ENCODE results near the gene ITGA2.

ITGA2 gene

DNA sequence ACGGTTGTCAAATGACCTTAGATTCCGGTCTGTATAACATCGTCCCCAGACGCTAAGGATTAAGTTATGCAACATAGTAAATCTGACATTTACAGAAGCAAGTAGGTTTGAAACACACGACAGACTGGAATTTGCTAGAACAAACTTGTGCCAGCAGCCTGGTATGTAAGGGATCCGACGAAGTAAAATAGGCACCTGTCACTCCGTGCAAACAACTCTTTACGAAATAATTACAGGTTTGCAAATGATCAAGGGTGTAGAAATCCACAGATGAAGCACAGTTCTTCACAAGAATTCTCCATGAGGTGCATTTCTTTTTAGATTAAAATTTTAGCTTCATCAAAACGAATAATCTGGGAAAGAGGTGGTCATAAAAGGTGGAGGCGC, 119.9 kb downstream of the ITGA2 start:
- TF ChIP-seq, protein P1, sequence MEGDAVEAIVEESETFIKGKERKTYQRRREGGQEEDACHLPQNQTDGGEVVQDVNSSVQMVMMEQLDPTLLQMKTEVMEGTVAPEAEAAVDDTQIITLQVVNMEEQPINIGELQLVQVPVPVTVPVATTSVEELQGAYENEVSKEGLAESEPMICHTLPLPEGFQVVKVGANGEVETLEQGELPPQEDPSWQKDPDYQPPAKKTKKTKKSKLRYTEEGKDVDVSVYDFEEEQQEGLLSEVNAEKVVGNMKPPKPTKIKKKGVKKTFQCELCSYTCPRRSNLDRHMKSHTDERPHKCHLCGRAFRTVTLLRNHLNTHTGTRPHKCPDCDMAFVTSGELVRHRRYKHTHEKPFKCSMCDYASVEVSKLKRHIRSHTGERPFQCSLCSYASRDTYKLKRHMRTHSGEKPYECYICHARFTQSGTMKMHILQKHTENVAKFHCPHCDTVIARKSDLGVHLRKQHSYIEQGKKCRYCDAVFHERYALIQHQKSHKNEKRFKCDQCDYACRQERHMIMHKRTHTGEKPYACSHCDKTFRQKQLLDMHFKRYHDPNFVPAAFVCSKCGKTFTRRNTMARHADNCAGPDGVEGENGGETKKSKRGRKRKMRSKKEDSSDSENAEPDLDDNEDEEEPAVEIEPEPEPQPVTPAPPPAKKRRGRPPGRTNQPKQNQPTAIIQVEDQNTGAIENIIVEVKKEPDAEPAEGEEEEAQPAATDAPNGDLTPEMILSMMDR (IDR thresholded peaks at IDR 0.05): no peak

DNA sequence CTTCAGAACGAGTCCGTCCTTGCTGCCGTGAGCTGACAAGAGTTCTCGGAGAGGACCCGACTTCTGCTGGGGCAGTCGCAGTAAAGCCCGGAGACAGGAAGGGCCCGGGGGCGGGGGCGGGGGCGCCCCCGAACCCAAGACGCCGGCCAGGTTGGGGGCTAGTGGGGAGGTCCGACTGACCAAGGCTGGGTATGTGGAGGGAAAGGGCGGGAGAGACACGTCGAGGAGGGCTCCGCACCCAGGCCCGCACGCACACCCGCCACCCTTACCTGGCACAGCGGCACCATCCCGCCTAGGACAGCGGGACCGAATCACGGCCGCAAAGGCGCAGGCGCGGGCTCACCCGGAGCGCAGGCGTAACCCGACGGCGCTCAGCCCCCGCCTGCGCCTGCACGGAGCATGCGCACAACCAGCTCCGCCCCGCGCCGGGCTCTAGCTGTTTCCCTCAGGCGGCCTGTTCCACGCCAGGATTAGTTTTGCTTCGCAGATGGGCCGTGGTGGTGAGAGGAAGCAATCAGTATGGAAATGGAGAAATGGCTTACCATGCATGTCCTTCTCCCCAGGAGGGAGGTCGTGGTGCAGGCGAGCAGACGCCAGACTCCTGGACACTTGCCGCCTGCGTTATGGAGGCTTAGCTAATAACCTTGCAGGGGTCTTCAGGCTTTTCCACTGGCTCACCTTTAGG, 120.4 kb downstream of the ITGA2 start, which contains the start of gene MOCS2:
Gene MOCS2 (minus strand): TSS at position 315 of the 685 bp plus-strand sequence. CDS start 2,583 bp downstream, outside the sequence.
- TF ChIP-seq, protein P1 (IDR thresholded peaks at IDR 0.05): no peak

DNA sequence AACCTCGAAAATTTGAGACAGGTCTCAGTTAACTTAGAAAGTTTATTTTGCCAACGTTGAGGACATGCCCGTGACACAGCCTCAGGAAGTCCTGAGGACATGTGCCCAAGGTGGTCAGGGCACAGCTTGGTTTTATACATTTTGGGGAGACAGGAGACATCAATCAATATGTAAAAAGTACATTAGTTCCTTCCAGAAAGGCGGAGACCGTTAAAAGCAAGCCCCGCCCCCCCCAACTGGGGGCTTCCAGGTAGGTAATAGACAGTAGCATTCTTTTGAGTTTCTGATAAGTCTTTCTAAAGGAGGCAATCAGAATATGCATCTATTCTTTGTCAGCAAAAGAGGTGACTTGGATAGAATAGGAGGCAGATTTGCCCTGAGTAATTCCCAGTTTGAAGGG, 121.0 kb downstream of the ITGA2 start:
- TF ChIP-seq, protein P1 (IDR thresholded peaks at IDR 0.05): no peak

DNA sequence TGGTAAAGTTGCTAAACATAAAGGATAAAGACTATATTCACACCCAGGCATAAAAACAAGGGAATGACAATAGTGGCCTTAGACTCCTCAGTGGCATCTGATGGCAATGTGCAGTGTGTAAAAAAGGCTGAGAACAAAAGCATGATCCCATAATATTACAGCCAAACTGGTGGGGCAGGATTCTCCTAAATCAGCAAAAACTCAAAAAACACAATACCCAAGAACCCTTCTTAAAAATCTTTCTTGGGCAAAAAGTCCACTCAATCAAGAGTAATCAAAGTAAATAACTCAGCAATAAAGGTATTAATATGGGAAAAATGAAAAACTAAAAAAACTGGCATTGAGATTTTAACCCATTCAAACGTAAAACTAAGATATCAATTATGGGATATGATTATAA, 122.0 kb downstream of the ITGA2 start:
- TF ChIP-seq, protein P1 (IDR thresholded peaks at IDR 0.05): no peak

DNA sequence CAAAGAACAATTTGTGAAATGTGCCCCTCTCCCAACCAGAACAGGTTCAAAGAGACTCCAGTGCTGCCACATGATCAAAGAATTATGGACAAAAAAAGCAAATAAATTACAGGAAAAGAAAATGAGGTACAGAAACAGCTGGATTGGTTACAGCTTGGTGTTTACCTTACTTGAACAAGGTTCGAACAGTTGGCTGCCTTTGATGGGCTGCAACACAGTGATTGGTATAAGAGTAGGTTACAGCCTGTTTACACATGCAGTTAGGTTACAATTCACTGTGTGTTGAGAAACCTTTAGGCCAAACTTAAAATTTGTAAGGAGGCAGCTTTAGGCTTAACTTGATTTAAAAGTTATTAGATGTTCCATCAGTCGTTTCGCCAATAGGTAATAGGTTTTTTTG, 123.8 kb downstream of the ITGA2 start:
- TF ChIP-seq, protein P1 (IDR thresholded peaks at IDR 0.05): no peak

DNA sequence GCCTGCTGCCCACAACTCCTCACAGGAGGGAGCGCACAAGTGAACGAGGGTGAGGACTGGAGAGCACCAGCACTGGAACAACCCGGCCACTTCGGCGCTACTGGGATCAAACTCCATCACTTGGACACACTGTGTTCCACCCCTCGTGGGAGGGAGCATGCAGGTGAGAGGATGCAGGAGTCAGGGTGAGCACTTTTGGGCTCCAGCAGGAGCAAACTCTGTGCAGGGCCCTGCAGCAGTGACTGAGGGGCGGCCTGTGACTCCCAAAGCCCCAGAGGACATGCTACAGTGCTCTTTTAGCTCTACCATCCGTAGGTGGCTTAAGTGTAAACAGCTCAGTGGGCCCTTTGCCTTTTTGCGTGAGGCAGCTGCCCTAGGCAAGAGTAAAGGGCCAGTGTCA, 124.8 kb downstream of the ITGA2 start:
- TF ChIP-seq, protein P1 (IDR thresholded peaks at IDR 0.05): no peak

DNA sequence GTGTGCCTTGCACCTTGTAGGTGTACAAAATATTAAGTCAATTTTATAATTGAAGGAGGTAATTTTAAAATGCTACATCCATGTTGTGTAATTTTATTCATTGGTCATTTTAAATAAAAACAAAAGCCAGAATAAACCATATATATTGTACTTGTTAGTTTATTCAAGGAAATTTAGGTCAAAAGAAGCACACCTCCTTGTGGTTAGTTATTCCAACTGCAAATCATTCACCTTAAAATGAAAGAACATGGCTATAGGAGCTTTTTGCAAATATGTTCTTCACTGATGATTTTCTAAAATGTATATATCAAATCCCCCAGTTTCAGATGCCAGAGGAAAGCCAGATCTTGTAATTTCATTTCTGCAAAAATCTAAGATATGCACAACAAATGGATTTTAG, 125.8 kb downstream of the ITGA2 start:
- TF ChIP-seq, protein P1 (IDR thresholded peaks at IDR 0.05): peak; percentile 61

DNA sequence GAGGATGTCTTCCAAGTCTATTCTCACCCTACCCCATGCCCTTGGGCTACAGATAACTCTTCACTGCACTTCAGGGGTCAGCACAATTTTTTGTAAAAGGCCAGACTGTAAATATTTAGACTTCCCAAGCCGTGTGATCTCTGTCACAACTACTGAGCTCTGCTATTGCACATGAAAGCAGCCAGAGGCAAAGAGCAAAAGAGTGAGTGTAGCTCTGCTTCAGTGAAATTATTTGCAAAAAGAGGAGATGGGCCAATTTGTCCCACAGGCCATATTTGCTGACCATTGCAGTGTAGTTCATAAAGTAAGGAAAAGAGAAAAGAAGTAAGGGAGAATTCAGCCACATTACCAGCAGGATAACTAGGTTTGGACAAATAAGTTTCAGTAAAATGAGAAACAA, 127.4 kb downstream of the ITGA2 start:
- TF ChIP-seq, protein P1 (IDR thresholded peaks at IDR 0.05): no peak
